UCSD-AML1 (cell line): ENCODE measurements around the gene DNAAF8.
A peak's percentile ranks its signal among the peaks of the same experiment; 100 is the strongest.

Source experiments
- DNase-seq: peaks from one replicate; lab custom pipeline; 2025; ENCODE audit not compliant: unreplicated experiment; lab: John Stamatoyannopoulos, UW

DNAAF8 gene

DNA sequence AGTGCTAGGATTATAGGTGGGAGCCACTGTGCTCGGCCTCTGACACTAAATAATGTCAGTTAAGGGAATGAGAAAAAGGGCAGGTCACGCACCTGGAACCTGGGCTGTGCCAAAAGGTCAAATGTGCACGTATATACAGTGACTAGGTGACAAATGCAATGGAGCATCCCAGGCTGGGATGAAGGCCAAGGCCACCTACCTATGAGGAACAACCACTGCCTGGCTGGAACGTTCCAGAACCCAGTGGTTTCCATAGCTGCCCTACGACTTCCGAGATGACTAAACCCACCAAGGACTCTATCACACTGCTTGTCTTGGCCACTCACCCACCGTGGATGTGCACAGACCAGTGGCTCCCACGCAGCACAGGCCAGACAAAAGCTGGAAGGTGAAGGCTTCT is 16.6 kb downstream of the DNAAF8 start:
- no peak for DNase-seq

DNA sequence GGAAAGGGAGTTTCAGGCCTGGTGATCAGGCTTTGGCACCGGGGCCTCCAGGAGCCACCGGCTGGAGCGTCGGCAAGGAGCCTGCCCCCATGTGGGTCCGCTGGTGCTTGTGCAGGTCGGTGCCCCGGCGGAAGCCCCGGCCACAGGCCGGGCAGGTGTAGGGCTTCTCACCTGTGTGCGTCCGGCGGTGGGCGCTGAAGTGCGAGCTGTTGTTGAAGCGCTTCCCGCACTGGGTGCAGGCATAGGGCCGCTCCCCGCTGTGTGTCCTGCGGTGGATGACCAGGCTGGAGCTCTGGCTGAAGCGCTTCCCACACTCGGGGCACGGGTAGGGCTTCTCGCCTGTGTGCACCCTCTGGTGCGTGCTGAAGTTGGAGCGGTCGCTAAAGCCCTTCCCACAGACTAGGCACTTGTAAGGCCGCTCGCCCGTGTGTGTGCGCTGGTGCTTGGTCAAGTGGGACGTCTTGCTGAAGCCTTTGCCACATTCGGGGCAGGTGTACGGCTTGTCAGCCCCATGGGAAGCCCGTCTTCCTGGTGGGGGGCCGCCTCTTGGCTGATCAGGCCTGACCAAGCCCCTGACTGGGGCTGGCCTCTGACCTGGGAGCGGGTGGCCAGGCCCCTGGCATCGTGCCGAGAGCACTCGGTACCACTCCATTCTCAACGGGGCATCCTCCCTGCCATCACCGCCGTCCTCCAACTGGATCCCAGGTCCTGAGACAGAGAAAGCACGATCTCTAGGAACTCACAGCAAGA is 18.2 kb downstream of the DNAAF8 start:
- DNase-seq: no peak

DNA sequence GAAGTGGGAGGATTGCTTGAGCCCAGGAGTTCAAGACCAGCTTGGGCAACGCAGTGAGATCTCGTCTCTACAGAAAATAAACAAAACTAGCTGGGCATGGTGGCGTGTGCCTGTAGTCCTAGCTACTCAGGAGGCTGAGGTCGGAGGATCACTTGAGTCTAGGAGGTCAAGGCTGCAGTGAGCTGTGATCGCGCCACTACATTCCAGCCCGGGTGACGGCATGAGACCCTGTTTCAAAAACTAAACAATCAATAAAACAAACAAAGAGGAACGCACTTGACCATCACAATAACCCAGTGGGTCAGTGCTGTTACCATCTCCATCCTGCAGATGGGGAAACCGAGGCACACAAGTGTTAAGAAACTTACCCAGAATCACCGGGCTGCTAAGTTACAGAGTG is 18.9 kb downstream of the DNAAF8 start:
- no peak for DNase-seq

DNA sequence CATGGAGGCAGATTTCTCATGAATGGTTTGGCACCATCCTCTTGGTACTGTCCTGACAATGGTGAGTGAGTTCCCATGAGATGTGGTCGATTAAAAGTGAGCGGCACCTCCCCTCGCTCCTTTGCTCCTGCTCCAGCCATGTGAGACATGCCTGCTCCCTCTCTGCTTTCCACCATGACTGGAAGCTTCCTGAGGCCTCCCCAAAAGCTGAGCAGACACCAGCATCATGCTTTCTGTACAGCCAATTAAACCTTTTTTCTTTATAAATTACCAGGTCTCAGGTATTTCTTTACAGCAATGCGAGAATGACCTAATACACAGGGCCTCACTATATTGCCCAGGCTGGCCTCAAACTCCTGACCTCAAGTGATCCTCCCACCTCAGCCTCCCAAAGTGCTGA is 20.5 kb downstream of the DNAAF8 start:
- DNase-seq: no peak

DNA sequence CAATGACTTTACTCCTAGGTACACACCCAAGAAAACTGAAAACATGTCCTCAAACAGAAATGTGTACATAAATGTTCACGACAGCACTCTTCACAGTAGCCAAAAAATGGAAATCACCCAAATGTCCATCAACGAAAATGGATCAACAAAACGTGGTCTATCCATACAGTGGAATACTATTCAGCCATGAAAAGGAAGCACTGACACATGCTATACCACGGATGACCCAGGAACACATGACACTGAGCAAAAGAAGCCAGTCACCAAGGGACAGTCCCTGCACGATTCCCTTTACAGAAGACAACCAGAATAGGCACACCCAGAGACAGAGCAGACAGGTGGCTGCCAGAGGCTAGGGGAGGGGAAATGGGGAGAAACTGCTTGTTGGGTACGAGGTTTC is 21.4 kb downstream of the DNAAF8 start:
- no peak for DNase-seq

DNA sequence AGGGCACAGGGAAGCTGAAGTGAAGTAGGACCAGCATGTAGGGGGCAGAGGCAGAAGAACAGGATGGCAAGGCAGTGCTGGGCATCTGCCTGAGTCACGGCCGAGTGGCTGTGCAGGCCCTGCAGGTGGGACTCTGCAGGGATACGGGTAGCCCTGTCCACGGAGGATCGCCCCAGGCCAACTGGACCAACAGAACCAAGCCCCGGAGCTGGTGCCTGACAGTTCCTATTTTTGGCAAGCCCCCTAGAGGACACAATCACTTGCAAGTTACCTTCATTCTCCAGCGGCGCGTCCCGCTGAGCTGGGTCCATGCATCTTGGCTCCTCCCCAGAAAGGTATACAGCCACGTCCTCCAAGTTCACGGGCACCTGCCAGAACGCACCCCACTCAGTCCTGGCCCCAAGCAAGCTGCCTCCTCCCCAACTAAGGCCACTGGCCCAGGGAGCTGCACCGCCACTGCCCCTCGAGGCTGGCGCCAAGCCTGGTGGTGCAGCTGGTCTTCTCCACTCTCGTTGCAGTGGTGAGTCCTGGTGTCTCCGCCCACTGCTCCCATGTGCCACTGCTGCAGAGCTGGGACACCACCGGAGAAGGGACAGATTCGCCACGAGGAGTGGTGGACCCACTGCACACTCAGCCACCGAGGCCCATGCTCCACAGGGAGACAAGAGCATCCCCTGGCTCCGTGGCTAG is 26.0 kb downstream of the DNAAF8 start:
- no peak for DNase-seq

DNA sequence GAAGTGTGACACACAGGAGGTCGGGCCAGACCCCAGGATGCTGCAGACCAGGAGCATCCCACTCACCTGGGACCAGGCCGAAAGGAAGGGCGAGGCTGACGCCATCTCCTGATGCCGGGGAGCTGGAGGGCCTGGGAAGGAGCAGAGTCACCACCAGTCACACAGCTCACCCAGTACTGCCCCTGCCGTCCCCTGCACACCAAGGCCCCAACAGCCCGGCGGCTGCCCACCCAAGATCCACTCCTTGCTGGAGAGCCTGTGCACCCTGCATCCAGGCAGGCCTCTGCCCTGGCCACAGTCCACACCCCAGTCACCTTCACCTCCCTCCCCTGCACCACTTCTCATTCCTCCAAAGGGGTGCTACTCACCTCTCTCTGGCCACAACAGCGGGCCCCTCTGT is 27.9 kb downstream of the DNAAF8 start:
- DNase-seq: no peak

DNA sequence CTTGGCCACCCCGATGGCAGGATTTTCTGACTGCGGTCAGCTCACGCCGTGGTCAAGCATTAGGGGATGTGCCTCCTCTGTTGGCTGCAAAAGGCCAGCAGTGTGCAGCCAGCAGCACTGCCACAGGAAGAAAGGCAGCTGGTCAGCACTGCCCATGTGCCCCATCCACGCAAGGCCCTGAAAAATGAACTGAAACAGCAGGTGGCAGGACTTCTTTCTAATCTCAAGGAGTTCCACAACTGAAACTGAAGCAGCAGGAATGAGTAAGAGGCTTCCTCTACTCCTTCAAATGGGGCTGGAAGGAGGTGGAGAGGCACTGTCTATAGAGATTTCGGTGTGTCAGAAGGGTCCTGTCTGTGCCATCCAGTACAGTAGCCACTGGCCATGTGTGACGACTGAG is 29.5 kb downstream of the DNAAF8 start:
- DNase-seq: no peak

DNA sequence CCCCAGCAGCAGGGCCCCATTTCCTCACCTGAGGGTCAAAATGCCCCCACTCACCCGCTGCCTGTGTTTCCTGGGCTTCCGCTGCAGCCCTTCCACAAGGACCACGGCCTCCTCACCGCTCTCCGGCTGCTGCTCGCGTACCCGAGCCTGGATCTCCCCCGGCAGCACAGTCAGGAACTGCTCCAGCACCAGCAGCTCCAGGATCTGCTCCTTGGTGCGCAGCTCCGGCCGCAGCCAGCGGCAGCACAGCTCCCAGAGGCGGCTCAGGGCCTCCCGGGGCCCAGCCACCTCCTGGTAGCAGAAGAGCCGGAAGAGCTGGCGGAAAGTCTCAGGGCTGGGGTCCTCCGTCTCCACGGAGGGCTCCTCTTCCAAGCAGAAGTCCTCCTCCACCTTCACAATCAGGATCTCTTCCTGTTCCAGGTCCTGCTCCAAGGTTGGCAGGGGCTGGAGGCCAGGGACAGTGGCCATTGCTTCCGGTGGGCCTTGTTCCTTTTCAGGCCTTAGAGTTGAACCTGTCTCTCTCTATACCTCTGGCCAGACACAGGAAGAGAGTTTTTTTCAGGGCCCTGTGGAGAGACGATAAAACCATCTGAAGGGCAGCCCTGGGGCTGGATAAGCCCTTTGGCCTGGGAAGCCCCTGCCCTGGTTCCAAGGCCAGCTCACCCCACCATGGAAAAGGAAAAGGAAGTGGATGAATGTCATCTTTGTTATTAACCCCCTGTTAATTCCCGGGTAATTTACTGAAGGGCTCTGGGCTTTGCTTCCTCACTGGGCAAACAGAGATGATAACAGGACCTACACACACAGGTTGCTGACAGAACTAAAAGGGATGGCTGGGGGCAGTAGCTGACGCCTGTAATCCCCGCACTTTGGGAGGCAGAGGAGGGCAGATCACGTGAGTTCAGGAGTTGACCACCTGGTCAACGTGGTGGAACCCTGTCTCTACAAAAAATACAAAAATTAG is 31.5 kb downstream of the DNAAF8 start:
- no peak for DNase-seq

DNA sequence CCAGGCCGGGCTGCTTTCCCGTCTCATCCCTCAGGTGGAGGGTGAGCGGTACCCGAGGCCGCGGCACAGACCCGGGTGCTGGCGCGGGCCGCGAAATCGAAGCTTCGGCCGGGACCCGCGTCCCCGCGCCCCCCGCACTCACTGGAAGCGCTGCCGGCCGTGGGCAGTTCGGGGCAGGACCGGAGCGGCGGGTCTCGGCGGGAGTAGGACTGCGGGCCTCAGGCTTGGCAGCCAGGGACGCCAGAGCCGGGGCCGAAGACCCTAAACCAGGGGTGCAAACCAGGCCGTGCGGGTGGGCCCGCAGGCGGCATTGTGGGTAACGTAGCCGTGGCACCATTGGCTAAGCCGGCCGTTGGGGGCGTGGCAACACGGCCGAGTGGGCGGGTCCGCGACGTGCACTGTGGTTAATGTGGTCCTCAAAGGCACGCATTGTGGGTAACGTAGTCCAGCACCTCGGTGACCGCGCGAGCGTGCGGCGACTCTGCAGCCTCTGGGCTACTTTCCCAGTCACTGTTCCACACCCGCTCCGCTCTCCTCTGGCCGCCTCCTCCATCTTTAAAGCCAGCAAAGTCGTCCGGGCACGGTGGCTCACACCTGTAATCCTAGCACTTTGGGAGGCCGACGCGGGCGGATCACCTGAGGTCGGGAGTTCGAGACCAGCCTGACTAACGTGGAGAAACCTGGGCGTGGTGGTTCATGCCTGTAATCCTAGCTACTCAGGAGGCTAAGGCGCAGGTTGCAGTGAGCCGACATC is 32.7 kb downstream of the DNAAF8 start, which contains the start of gene ZNF500:
ZNF500 (minus strand) TSS at position 288 of the 754 bp plus-strand sequence. CDS start 1,184 bp downstream, outside the sequence.
- peak; percentile 97 for DNase-seq

DNA sequence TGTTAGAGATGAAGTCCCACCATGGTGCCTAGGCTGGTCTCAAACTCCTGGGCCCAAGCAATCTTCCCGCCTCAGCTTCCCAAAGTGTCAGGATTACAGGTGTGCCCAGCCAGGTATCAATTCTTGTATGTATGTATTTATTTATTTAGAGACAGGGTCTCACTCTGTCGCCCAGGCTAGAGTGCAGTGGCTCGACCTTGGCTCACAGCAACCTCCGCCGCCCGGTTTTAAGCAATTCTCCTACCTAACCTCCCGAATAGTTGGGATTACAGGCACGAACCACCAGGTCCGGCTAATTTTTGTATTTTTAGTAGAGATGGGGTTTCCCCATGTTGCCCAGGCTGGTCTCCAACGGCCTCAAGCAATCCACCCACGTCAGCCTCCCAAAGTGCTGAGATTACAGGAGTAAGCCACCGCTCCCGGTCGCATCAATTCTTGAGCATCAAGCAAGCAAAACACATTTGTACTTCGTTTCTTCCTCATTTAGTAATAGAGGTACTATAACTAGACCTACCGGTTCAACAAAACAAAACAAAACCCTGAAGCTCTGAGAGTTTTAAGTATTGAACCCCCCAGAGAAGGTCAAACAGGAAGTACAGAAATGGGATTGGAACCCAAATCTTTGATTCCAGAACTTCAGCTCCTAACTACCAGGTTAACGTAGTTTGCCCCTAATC is 33.7 kb downstream of the DNAAF8 start:
- DNase-seq: no peak

DNA sequence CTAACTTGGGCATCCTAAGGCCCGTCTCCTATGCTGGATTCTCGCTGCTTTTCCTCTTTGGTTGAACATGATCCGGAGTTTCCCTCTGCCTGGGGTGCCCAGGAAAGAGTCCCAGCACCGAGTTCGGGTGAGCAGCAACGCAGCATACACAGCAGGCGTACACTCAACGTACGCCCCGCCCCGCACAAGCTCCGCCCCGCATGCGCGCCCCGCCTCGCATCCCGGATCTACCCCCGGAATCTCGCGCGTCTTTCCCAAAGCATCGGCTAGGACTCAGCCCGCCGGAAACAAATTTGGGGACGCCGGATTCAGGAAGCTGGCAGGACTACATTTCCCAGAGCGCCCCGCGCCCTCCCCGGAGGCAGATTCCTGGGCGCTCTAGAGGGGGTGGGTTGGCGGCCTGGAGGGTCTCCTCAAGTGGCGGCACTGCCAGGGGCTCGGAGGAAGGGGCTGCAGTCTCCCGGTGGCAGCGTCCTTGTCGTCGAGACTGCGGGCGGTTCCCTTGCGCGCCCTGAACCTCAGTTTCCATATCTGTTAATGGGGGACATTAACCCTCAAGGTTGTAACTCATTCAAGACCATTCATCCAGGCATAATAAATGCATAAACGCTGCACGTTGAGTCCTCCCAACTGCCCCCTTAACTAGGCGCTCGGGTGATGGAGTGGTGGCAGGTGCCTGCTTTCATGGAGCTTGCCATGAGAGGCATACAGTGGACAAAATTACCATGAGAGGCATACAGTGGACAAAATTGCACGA is 34.4 kb downstream of the DNAAF8 start:
- peak; percentile 95 for DNase-seq

DNA sequence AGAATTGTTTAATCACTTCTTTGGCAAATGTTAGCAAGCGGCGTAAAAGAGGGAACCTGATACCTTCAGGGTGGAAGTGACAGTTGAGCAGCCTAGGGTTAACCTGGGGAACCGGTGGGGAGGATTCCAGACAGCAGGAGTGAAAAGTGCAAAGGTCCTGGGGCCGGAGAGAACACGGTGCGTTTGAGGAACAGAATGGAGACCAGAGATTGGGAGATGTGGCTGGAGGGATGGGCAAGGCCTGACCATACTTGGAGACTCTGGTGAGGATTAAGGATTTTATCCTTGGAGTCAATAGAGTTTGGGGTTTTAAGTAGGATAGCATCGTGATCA is 34.9 kb downstream of the DNAAF8 start:
- no peak for DNase-seq

DNA sequence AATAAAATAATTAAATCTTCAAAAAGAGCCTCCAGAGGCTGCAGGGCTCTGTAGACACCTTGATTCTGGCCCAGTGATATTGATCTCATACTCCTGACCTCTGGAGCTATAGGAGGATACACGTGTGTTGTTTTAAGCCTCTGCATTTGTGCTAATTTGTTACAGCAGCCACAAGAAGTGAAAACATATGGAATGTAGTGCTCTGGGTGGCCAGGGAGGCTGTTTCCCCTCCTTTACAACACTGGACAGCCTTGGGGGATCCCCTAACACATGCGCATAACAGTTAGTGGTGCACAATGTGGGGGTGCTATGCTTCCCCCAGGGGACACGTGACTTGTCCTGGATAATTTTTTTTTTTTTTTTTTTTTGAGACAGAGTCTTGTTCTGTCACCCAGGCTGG is 37.3 kb downstream of the DNAAF8 start:
- no peak for DNase-seq

DNA sequence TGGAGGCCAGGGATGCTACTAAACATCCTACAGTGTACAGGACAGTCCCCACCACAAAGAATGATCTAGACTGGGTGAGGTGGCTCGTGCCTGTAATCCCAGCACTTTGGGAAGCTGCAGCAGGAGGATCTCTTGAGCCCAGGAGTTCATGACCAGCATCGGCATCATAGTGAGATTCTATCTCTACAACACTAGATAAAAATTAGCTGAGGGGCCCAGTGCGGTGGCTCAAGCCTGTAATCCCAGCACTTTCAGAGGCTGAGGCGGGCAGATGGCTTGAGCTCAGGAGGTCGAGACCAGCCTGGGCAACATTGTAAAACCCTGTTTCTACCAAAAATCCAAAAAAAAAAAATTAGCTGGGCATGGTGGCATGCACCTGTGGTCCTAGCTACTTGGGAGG is 38.0 kb downstream of the DNAAF8 start:
- DNase-seq: no peak

DNA sequence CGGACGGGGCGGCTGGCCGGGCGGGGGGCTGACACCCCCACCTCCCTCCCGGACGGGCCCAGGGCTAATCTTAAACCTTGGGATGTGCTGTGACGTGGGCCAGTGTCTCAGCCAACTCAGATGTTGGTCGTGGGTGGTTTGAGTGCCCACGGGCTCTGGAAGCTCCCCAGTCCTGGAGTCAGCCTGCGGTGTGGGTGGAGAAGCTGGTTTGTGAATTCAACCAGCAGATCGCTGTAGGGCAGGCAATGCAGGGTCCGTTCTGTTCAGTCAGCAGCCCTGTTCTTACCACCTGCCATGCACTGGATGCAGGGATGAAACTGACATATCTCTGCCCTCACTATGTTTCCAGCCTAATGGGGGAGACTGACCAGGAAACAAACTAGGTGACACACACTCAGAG is 40.7 kb downstream of the DNAAF8 start:
- DNase-seq: no peak

DNA sequence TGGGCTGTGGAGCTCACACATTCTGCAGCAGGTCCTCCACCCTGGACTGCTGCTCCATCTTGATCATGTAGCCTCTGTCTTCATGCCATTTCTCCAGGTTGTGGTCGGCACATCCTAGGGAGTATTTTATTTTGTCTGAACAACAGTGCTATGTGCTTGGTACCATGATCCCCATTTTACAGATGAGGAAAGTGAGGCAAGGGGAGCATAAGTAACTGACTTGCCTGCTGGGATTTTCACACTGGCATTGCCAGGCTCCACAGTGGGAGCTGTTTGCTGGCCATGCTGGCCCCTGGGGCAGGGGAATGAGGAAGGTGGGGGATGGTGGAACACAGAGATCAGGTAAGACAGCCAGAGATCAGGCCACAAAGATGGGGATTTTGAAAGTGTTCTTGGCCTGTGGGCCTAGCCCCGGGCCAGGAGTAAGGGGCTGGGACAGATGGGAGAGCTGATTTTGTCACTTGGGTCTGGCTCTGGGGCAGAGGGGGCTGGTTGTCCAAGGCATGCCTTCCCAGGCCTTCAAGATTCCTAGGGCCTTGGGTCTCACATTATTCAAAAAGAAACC is 41.9 kb downstream of the DNAAF8 start:
- no peak for DNase-seq

DNA sequence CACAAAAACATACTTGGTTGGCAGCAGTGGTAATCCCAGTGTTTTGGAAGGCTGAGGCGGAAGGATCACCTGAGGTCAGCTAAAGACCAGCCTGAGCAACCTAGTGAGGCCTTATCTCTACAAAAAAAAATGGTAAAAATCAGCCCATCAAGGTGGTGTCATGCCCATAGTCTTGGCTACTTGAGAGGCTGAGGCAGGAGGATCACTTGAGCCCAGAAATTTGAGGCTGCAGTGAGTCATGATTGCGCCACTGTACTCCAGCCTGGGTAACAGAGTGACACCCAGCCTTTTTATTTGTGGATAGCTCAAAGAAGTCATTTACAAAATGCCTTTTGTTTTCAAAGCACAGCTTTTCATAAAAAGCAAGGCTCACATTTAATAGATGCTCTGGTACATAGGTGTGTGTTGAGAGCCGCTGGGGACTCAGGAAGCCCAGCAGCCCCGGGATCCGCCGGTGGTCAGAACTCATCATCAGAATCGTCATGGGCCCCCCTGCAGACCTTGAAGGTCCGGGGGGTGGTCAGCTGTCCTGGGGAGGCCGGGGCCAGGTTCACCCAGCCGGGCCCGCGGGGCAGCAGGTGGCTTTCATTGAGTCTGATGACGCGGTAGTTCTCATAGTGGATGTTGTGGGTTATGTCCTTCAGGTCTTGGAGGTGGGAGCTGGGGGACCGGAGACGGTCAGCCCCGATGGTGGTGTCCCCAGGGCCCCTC is 43.2 kb downstream of the DNAAF8 start:
- no peak for DNase-seq

DNA sequence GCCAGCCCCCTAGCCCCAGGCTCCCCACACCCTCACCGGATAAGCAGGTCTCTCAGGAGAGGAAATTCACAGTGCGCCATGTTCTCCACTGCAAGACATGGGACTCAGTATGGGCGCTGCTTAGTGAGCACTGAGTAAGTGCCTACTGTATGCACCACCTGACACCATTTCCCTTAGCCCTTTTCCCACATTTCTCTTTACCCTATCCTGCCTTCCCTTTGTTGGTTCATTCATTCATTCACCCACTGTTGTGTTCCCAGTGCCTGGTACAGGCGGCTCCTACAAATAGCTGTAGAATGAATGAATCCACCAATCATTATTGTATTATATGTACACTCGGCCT is 43.7 kb downstream of the DNAAF8 start:
- no peak for DNase-seq
